ENCODE data around the gene PLPPR3.

GRCh38 chr19:771332-771785 lies 50.4 kb downstream of the PLPPR3 start:
- no peak for TF ChIP-seq HOXB6 (CRISPR knock-in tag; IDR thresholded peaks at IDR 0.05; ENCODE audit: borderline replicate concordance)
- no peak for TF ChIP-seq TFAM (CRISPR knock-in tag; conservative IDR thresholded peaks at IDR 0.05)
- no peak for TF ChIP-seq MTF1 (CRISPR knock-in tag; IDR thresholded peaks at IDR 0.05; ENCODE audit: borderline replicate concordance)
- TF ChIP-seq EP300 (IDR thresholded peaks at IDR 0.05; ENCODE audit: low read length), result no peak

Data from K562 (cell line).